NCI-H2107 (cell line): Measurements from ENCODE around the gene SLC13A3.

ENCODE experiments used
- DNase-seq: peaks from one replicate; lab custom pipeline; 2025; lab: John Stamatoyannopoulos, UW

The SLC13A3 gene

GRCh38 chr20:46635514-46636136 lies 15.6 kb downstream of the SLC13A3 start:
- DNase-seq, result no peak

DNA sequence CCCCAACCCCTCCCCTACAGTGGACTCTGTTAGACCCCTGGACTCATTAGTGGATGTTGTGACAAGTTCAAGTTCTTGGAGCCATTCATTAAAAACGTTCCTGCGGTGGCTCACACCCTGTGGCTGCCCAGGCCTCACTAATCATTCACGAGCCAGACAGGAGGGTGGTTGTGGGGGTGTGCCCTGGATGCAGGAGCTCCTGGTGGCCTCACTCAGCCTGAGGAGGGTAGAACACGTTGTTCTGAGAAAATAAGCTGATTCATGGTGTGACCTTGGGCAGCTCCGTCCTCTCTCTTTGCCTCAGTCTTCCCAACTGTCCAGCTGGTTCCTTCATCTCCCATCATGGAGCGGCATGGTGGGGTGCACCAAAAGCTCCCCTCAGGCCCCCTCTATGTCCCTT lies 16.7 kb downstream of the SLC13A3 start:
- no peak for DNase-seq

- DNase-seq, result no peak
These were observed 19.3 kb downstream of the SLC13A3 start for GRCh38 chr20:46631874-46632446.

DNA sequence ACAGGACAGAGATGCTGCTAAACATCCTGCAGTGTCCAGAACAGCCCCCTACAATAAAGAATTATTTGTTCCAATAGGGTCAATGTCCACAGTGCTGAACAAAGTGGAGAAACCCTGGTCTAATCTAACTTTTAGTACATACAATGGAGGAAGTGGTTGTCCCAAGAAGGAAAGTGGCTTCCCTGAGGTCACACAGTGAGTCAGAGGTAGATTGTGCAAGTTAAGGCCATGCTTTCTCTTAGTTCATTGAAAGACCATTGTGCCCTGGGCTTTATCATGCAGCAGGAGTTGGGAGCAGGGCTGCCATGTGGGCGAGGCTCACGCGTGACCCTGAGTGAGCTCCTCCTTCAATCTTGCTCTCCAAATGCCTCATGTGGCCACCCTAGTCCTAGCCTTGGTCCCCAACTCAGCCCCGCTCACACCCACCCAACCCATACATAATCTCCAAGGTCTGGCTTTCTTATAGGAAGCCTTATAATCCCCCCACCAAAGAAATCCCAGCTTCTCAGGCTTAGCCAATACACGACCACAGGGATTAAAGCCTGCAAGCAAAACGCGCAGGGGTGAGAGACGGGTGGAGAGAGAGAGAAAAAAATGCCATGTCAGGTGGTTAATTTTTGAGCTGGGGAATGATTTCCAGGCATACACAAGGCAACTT lies 19.9 kb downstream of the SLC13A3 start:
- no peak for DNase-seq

- DNase-seq, result no peak
These were observed 21.0 kb downstream of the SLC13A3 start for GRCh38 chr20:46630306-46630705.

DNA sequence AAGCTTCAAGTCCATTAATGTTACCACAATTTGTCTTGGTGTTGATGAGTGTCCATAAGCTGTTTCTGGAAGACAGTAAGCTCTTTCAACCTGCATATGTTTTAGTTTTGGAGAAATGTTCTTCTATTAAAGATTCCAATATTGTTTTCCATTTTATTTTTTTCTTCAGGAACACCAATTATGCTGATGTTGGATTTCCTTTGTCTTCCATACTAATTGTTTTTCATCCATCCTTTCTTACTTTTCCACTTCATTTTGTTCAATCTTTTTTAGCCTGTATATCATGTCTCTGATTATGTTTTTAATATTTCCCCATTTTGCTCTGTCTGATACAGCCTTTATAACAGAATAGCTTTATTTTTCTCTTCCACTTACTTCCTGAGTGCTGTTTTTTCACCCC lies 21.9 kb downstream of the SLC13A3 start:
- no peak for DNase-seq

GRCh38 chr20:46627234-46627633 lies 24.0 kb downstream of the SLC13A3 start:
- DNase-seq, result no peak

DNA sequence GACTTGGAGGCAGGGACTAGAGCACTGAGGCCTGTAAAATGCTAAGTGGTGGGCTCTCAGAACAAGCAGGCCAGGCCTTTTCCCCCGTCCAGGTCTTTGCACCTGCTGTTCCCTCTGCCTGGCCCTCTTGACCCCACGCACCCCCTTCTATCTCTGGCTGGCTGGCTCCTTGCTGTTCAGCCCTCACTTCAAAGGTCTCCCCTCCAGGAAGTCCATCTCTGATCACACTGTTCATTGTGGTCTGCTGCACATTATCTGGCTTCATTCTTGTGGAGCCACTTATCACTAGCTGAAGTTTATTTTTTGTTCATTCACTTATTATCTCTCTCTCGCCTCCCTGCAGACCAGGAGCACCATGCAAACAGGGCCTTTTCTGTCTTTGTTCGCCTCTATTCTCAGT lies 24.5 kb downstream of the SLC13A3 start:
- DNase-seq, result no peak

DNA sequence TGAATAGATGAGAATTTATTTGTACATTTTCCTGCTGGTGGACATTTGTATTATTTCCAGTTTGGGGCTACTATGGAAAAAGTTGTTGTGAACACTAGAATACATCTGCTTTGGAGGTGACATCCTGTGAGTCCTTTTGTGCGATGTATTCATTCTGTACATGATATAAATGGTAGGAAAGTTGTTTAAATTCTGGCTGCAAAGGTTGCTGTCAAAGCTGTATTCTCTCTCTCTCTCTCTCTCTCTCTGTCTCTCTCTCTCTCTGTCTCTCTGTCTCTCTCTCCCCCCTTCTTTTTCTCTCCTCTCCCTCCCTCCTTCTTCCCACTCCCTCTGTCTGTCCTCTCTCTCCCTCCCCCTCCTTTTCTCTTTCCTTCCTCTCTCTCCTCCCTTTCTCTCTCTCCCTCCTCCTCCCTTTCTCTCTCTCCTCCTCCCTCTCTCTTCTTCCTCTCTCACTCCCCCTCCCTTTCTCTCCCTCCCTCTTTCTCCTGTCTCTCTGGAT lies 25.3 kb downstream of the SLC13A3 start:
- DNase-seq, result no peak

DNA sequence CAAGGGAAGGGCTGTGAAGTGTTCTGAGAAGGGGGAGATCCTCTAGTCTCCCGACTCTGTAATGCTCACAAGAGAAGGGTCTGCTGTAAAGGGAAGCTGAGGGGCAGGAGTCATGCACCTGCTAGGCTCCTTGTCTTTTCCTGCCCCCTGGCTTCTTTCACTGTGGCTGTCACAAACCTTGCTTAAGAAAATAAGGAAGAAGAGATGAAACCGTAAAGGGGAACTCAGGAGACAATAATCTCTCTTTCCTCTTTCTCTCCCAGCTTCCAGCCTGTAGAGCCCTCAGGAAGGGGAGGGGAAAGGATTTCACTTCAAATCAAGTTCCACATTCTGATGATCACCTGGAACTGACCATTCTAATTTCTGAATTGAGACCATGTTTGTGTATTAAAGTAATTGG lies 26.3 kb downstream of the SLC13A3 start:
- no peak for DNase-seq

GRCh38 chr20:46622165-46622564 lies 29.1 kb downstream of the SLC13A3 start:
- DNase-seq, result no peak

GRCh38 chr20:46621492-46621891 lies 29.8 kb downstream of the SLC13A3 start:
- no peak for DNase-seq

- DNase-seq, result no peak
These were observed 31.8 kb downstream of the SLC13A3 start for GRCh38 chr20:46619445-46619844.

DNA sequence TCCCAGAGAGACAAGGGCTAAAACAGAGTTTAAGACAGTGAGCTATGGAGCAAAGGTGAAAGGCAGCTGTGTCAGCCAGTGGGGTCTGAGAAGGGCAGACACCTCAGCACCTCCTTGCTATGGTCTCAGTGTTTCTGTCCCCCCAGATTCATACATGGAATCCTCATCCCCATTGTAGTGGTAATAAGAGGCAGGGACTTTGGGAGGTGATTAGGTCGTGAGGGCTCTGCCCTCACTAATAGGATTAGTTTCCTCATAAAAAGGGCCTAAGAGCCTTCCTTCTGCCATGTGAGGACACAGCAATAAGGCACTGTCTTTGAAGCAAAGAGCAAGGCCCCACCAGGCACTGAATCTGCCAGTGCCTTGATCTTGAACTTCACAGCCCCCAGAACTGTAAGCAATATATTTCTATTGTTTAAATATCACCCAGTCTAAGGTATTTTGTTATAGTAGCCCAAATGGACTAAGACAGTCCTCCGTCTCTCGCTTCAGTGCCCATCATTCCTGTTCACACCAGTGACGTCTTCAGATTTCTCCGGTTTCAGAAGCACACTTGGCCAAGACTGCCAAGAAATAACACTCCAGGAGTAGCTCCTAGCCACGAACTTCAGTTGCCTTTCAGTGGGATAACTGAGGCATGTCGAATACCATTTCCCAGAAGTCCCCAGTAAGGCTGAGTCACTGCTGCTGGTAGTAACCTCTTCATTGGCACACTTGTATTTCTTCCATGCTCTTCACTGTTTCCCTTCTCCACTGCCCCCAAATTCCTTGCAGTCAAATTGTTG lies 32.8 kb downstream of the SLC13A3 start:
- DNase-seq, result no peak

- no peak for DNase-seq
These were observed 36.8 kb downstream of the SLC13A3 start for GRCh38 chr20:46614503-46614902.

- no peak for DNase-seq
These were observed 41.1 kb downstream of the SLC13A3 start for GRCh38 chr20:46610145-46610544.

DNA sequence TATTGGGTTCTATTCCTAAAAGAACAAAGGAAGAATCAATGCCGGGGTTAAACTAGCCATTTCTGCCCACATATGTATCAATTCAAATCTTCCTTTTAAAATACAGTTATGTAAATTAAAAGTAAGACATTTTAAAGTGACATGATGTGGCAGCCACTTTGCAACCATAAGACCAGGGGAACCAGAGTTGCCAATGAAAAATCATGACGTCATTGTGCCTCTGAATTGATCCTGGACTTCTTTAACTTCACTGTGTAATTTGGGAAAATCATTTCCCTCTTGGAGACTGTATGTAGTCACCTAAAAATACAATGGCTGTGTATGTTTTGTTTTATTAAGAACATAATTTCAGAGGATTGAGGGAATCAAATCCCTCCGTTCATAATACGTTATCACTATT lies 42.2 kb downstream of the SLC13A3 start:
- no peak for DNase-seq

GRCh38 chr20:46607849-46608497 lies 43.3 kb downstream of the SLC13A3 start:
- no peak for DNase-seq

GRCh38 chr20:46607191-46607848 lies 43.9 kb downstream of the SLC13A3 start:
- DNase-seq, result no peak

GRCh38 chr20:46606817-46607190 lies 44.5 kb downstream of the SLC13A3 start:
- DNase-seq, result no peak

GRCh38 chr20:46605978-46606816 lies 45.1 kb downstream of the SLC13A3 start:
- DNase-seq, result no peak
